GM12892 (cell line): ENCODE data around the gene FCGR3A. TPM values are rescaled to one million over a fixed set of nuclear protein-coding genes. Genes with fewer than 3 reads are reported as not detected.
"Not testable (repeated sequence)": the region's sequence is repeated elsewhere in the genome, so short reads cannot be mapped to it uniquely, and the experiment has no call there.

Experiments used
- DNase-seq: peaks from one replicate; pipeline ENCODE4 v3.0.0; 2011; ENCODE audit not compliant: insufficient read length
- FAIRE-seq: peaks from 2 replicates; lab custom pipeline; 2011; peaks lifted over from hg19 to GRCh38; lab: Jason Lieb, UNC
- POLR2A ChIP-seq: IDR thresholded peaks from 2 replicates; pipeline ENCODE4 v1.6.1; 2011; ENCODE audit warnings: low read depth, low read length, control low read depth
- POLR2AphosphoS5 ChIP-seq: IDR thresholded peaks from 2 replicates; pipeline ENCODE4 v1.6.1; 2011; ENCODE audit warnings: low read depth, low read length, control low read depth
- TAF1 ChIP-seq: IDR thresholded peaks from 2 replicates; pipeline ENCODE4 v1.6.1; 2011; ENCODE audit warnings: low read depth, mild to moderate bottlenecking, control low read depth, low read length, borderline replicate concordance
- polyA plus RNA-seq: library from polyadenylated mRNA; unstranded; fragments of >200 nt; gene quantifications from one replicate; pipeline ENCODE4 v1.2.1, GENCODE V29; 2012; ENCODE audit warnings: missing spikeins, inconsistent platforms; ENCODE audit not compliant: missing spikeins

FCGR3A gene
- polyA plus RNA-seq = not detected

GRCh38 chr1:161549652-161550051 lies at the start of gene FCGR3A:
Gene FCGR3A (minus strand): TSS chr1:161549818. CDS start chr1:161549736, 82 bp downstream.
- no peak for FAIRE-seq
- no peak for DNase-seq
- TF ChIP-seq POLR2A = no peak
- no peak for TF ChIP-seq POLR2AphosphoS5
- TF ChIP-seq TAF1 = no peak

- FAIRE-seq = not testable (repeated sequence)
Measured at GRCh38 chr1:161597077-161597476, 47.5 kb upstream of the FCGR3A start.

DNA sequence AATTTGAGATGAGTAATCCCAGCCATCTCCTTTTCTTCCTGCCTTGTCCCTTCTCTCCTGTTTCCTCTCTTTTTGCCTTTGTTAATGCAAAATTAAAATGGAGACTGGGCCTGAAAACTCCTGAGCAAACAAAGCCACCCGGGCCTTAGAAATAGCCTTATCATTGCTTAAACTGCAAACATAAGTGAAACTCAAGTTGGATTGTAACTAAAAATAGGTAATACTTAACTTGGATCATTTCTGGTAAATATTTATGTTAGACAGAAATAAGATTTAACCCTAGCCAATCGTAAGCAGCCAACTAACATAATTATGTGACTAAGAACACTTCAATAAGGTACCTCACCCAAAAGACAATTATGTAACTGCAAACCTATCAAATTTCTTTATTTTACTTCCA lies 46.0 kb upstream of the FCGR3A start:
- not testable (repeated sequence) for FAIRE-seq, DNase-seq

More at GRCh38 chr1:161597077-161597476, 47.5 kb upstream of the FCGR3A start:
- DNase-seq = not testable (repeated sequence)

DNA sequence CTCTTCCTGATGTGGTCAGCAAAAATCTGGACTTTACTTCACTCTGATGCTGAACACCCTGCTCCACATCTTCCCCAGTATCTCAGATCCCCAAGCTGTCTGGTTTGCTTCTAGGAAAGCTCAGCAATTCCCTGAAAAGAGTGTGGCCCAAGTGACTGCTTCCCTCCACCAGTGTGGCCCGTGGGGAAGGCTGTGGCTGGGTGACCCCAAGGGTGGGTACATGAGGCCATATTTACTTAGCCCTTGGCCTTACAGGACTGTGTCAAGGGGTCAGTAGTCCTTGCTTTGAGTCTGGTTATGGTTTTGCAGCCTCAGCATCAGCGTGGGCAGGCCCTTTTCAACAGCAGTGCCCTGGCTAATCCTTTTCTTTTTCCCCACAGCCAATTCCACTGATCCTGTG lies 45.6 kb upstream of the FCGR3A start:
- FAIRE-seq, DNase-seq: not testable (repeated sequence)

DNA sequence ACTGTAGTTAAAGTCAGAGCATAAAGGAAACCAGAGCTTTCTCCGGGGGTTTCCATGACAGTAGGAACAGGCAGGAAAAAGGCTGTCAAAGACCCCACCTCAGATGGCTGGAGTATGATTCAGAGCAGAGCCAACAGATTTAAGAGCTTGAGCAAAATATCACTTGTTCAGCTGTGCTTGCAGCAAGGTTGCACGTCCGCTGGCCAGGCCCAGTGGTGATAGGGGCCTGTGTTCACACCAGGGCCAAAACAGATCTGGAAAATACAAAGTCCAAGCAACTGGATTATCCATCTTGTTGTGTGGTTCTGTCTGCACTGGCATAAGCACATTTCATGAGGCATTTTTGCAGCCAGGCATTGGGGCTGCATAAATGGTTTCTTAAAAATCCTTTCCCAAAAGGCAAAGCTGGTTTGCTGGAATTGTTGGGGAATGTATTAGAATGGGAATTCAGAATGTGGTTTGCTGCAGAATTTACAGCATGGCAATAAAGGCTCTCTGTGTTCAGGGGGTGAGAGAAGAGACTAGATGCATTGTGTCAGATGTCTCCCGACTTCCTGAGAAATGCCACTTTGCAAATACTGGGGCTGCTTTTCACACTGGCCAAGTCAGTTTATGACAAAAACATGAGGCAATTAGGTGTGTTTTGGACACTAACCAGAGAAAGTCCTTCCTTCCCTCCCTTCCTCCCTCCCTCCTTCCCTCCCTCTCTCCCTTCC lies 44.8 kb upstream of the FCGR3A start:
- not testable (repeated sequence) for FAIRE-seq

DNA sequence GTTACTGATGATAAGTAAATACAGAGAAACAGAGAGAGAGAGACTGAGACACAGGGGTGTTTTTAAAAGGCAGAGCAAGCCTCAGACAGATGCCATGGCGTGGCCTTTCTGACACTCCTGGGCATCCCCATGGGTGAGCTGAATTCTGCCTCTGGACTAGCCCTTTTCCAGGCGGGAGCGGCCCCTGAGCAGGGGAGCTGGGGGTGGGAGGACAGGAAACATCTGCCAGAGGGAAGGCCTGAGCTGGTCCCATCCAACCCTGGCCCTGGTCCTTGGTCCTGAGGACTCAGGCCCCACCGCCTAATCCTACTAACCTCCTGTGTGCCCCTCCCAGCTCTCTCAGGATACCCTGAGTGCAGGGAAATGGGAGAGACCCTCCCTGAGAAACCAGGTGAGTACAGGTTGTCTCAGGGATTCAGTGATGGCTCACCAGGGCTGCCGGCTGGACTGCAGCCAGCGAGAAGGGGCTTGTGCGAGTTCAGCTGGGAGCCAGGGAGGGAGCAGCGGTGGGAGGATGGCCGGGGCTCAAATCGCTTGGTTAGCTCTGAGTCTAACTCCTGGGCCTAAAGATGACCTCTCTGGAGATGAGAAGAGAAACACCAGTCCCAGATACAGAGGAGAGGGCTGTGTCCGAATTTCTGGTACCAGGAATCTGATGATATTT lies 43.6 kb upstream of the FCGR3A start:
- not testable (repeated sequence) for DNase-seq, FAIRE-seq

More for the DNA sequence above, 44.8 kb upstream of the FCGR3A start:
- not testable (repeated sequence) for DNase-seq

DNA sequence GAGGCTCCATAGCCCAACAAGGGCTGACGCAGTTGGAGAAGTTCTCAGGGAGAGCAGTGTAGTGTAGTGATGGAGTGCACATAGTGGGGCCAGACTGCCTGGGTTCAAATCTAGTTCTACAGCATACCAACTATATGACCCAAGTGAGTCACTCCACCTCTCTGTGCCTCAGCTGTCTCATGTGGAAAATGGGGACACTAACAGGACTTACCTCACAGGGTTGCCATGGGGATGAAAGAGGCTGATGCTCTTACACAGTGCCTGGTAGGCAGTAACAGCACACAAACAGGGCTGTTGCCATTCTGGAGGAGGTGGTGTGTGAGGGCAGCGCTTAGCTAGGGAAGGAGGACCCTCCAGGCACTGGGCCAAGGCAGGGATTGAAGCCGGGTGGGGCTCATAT lies 43.0 kb upstream of the FCGR3A start:
- not testable (repeated sequence) for DNase-seq, FAIRE-seq

DNA sequence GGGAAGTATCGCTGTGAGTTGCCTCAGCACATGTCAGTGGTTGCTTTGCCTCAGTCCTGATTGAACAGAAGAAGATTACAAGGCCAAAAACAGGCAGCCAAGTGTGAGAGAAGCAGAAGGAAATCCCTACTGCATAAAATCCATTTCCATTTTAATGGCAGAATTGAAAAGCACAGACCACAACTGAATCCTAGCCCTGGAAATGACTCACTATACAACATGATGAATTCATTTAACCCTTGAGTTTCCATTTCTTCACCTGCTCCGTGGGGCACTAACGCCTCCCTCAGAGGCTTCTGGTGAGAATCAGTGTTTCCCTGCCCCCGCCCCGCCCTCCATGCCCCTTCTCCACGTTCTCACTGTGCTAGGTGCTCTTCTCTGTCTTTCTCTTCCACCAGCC lies 40.3 kb upstream of the FCGR3A start:
- FAIRE-seq, DNase-seq: not testable (repeated sequence)

DNA sequence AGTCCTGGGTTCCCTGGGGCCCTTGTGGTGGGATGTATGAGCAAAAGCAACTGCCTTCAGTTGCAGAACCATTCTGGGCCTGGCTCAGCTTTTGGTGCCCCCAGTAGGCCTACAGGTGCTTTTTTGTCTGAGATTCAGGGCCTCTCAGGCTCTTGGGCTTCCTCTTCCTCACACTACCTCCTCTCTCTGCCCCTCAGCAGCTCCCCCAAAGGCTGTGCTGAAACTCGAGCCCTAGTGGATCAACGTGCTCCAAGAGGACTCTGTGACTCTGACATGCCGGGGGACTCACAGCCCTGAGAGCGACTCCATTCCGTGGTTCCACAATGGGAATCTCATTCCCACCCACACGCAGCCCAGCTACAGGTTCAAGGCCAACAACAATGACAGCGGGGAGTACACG lies 39.7 kb upstream of the FCGR3A start:
- FAIRE-seq, DNase-seq: not testable (repeated sequence)

- not testable (repeated sequence) for DNase-seq, FAIRE-seq
Measured at GRCh38 chr1:161588596-161588995, 39.0 kb upstream of the FCGR3A start.

GRCh38 chr1:161582882-161583281 lies 33.3 kb upstream of the FCGR3A start:
- FAIRE-seq, DNase-seq: not testable (repeated sequence)

DNA sequence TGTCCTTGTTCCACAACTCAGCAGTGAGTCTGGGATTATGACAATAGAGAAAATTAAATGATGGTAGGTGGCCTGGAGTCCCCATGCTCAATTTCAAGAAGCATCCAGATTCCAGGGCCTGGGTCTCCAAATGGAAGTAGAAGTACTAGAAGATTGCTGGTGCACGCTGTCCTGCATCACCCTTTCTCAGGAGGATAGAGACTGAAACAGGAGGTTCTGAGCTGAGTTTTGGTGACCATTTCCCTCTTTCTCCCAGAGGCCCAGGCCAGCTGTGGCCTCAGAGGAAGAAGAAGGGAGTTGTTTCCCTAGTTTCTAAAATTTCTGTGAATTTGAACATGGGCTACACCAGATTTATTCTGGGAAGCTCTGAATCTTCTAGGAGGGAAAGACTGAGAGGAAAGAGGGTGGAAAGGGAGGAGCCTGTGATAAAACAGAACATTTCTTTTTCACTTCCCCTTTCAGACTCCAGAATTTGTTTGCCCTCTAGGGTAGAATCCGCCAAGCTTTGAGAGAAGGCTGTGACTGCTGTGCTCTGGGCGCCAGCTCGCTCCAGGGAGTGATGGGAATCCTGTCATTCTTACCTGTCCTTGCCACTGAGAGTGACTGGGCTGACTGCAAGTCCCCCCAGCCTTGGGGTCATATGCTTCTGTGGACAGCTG lies 31.4 kb upstream of the FCGR3A start:
- FAIRE-seq = peak; percentile 94
- DNase-seq = not testable (repeated sequence)

GRCh38 chr1:161579856-161580507 lies 30.4 kb upstream of the FCGR3A start:
- not testable (repeated sequence) for DNase-seq, FAIRE-seq

GRCh38 chr1:161576676-161577075 lies 27.1 kb upstream of the FCGR3A start:
- peak; percentile 70 for FAIRE-seq
- DNase-seq = not testable (repeated sequence)

- DNase-seq = not testable (repeated sequence)
- FAIRE-seq = peak; percentile 48
Measured at GRCh38 chr1:161571703-161572102, 22.1 kb upstream of the FCGR3A start.

DNA sequence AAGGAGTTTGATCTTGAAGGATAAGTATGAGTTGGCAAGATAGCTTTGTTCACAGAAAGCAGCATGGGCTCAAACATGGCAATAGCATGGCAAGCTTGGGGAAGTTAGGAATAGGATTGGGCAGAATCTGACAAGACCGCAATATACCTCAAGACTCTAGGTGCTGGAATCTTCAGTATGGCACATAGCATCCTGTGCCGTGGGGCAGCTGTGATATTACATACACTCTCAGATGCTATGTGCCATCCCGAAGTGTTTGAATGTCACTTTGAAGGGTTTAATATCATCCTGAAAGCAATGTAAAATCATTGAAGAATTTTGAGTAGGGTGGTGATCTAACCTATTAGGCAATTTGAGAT lies 17.0 kb upstream of the FCGR3A start:
- FAIRE-seq, DNase-seq: not testable (repeated sequence)

DNA sequence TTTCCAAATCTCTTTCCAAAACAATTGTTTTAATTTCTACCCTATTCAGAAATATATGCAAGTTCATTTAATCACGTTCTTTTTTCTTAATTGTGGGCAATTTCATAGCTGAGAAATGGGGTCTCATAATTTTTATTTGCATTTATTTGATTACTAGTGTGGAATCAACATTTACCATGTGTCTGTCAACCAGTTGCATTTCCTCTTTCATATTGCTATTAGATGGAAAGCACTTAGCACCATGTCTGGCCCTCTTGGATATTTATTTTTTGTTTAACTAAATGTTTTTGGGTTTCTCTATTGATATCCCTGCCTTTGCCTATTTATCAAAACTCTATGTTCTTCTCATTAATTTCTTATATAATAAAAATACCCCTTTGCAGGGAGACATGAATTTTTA lies 13.9 kb upstream of the FCGR3A start:
- not testable (repeated sequence) for FAIRE-seq, DNase-seq

DNA sequence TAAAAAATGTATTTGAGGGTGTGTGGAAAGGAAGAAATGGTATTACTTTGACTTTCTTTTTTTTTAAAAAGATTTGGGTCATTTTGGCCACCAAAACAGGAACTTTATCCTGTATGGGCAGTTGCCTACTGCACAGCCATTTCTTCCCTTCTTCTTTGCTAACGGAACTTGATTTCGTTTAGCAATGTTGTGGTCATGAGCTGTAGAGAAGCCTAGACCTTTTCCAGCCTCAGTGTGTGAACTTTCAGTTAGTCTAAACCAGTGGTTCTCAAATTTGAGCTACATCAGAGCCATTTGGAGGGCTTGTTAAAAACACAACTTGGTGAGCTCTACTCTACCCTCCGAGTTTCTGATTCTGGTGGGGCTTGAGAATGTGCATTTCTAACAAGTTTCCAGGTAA lies 12.8 kb upstream of the FCGR3A start:
- FAIRE-seq, DNase-seq: not testable (repeated sequence)
